ENCODE measurements around the gene CBY3.
"Not testable (repeated sequence)": the region's sequence is repeated elsewhere in the genome, so short reads cannot be mapped to it uniquely, and the experiment has no call there.

DNA sequence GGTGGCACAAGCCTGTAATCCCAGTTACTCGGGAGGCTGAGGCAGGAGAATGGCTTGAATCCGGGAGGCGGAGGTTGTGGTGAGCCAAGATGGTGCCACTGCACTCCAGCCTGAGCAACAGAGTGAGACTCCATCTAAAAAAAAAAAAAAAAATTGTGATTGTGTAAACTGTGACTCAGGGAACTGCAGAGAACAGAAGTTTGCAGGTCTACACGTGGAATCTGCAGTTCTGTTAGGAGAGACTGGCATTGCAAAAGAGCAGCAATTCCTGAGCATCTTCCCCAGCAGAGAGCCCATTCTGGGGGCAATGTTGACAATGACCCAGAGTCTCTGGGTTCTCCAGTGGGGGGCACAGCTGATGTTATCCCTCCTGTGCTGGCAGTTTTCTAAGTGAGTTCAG lies 39.1 kb downstream of the CBY3 start:
- not testable (repeated sequence) for TF ChIP-seq CTCF, POLR2A (IDR thresholded peaks at IDR 0.05)
